MCF 10A (cell line): Measurements from ENCODE around the gene FNDC10. TPM values are rescaled to one million over a fixed set of nuclear protein-coding genes. Genes with fewer than 3 reads are reported as not detected.

ENCODE experiments used
- BruUV-seq: library from RNA; stranded (reverse); fragments of 400-500 nt; replicated peaks from 2 replicates; lab custom pipeline; 2021; lab: Mats Ljungman, UMichigan
- CTCF ChIA-PET: fragments of 300-600 bp; sonication (Branson Sonifier 250); formaldehyde crosslinking; extraction: SDS; loops from one replicate; lab custom pipeline; 2021; ENCODE audit warnings: antibody characterized with exemption, inconsistent platforms; lab: Yijun Ruan, JAX
- POLR2A ChIA-PET: fragments of 300-600, 350-650 bp; sonication (Branson Sonifier 250); formaldehyde crosslinking; extraction: SDS; loops from one replicate; lab custom pipeline; 2020; ENCODE audit warnings: antibody characterized with exemption, inconsistent platforms; lab: Yijun Ruan, JAX
- DNase-seq: peaks from one replicate; pipeline ENCODE4 v3.0.0-alpha.2; 2018; ENCODE audit not compliant: unreplicated experiment
- H3K27ac Mint-ChIP-seq: one replicate; pipeline ENCODE4 v1.8.0; 2022; ENCODE audit warnings: mild to moderate bottlenecking, low read depth, mixed read lengths; ENCODE audit not compliant: unreplicated experiment
- H3K27me3 Mint-ChIP-seq: one replicate; pipeline ENCODE4 v1.8.0; 2022; ENCODE audit warnings: mixed read lengths; ENCODE audit not compliant: insufficient read depth, unreplicated experiment
- H3K36me3 Mint-ChIP-seq: one replicate; pipeline ENCODE4 v1.8.0; 2022; ENCODE audit warnings: mild to moderate bottlenecking, moderate library complexity, mixed read lengths; ENCODE audit not compliant: insufficient read depth, unreplicated experiment
- H3K4me1 Mint-ChIP-seq: one replicate; pipeline ENCODE4 v1.8.0; 2022; ENCODE audit warnings: mixed read lengths; ENCODE audit not compliant: insufficient read depth, unreplicated experiment
- H3K4me3 Mint-ChIP-seq: one replicate; pipeline ENCODE4 v1.8.0; 2022; ENCODE audit warnings: mild to moderate bottlenecking, moderate library complexity, mixed read lengths; ENCODE audit not compliant: unreplicated experiment
- H3K9me3 Mint-ChIP-seq: one replicate; pipeline ENCODE4 v1.8.0; 2022; ENCODE audit warnings: mixed read lengths; ENCODE audit not compliant: unreplicated experiment
- intact Hi-C: fragments of 100-400 bp; cut with micrococcal nuclease; formaldehyde crosslinking; loops from 2 replicates; pipeline ENCODE4 v1.14.1; 2022
- total RNA-seq: library from RNA; stranded (reverse); gene quantifications from 2 replicates; pipeline ENCODE4 v1.2.3, GENCODE V29; 2022
- TF ChIP-seq, protein P1 (sequence below): fragments of 200-600 bp; IDR thresholded peaks from one replicate; pipeline ENCODE4 v1.8.0; 2022; ENCODE audit warnings: antibody characterized with exemption, mild to moderate bottlenecking; ENCODE audit not compliant: unreplicated experiment

The FNDC10 gene
- total RNA-seq, 1 experiment from 2014 or later = 5.1 TPM

DNA sequence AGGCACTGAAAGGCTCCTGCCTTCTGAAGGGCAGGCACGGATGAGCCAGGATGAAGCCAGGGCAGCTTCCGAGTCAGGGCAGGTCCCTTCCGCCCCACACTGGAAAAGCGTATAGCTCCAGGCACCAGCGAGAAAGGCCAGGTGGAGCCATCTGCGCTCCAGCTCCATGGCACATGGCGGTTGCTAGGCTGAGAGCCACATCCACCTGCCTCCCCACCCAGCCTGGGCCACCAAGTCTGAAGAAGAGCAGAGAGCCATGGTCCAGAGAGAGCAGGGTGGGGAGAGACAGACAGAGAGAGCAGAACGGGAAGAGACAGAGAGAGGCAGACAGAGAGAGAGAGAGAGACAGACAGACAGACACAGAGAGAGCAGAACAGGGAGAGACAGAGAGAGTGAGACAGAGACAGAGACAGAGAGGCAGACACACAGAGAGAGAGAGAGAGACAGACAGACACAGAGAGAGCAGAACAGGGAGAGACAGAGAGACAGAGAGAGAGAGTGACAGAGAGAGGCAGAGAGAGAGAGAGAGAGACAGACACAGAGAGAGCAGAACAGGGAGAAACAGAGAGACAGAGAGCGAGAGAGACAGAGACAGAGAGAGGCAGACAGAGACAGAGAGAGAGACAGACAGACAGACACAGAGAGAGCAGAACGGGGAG, 5.2 kb downstream of the FNDC10 start:
- no peaks in the 10 kb centered on the region for H3K9me3 Mint-ChIP-seq
- H3K27ac Mint-ChIP-seq = no peak overlapping the region
- H3K36me3 Mint-ChIP-seq = no peaks in the 10 kb centered on the region
- no peaks in the 10 kb centered on the region for H3K27me3 Mint-ChIP-seq
- intact Hi-C loops = no loop called here
- ChIA-PET CTCF (no interaction called here), POLR2A (interaction anchor here (0.6 kb wide), 1 partner anchor 271 kb away, joined by 3 read pairs; no protein-coding TSS in a partner anchor)
- H3K4me3 Mint-ChIP-seq = no peak overlapping the region
- DNase-seq = no peak
- BruUV-seq = no TSS peak
- H3K4me1 Mint-ChIP-seq = no peaks in the 10 kb centered on the region
- TF ChIP-seq, protein P1, sequence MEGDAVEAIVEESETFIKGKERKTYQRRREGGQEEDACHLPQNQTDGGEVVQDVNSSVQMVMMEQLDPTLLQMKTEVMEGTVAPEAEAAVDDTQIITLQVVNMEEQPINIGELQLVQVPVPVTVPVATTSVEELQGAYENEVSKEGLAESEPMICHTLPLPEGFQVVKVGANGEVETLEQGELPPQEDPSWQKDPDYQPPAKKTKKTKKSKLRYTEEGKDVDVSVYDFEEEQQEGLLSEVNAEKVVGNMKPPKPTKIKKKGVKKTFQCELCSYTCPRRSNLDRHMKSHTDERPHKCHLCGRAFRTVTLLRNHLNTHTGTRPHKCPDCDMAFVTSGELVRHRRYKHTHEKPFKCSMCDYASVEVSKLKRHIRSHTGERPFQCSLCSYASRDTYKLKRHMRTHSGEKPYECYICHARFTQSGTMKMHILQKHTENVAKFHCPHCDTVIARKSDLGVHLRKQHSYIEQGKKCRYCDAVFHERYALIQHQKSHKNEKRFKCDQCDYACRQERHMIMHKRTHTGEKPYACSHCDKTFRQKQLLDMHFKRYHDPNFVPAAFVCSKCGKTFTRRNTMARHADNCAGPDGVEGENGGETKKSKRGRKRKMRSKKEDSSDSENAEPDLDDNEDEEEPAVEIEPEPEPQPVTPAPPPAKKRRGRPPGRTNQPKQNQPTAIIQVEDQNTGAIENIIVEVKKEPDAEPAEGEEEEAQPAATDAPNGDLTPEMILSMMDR = no peak

DNA sequence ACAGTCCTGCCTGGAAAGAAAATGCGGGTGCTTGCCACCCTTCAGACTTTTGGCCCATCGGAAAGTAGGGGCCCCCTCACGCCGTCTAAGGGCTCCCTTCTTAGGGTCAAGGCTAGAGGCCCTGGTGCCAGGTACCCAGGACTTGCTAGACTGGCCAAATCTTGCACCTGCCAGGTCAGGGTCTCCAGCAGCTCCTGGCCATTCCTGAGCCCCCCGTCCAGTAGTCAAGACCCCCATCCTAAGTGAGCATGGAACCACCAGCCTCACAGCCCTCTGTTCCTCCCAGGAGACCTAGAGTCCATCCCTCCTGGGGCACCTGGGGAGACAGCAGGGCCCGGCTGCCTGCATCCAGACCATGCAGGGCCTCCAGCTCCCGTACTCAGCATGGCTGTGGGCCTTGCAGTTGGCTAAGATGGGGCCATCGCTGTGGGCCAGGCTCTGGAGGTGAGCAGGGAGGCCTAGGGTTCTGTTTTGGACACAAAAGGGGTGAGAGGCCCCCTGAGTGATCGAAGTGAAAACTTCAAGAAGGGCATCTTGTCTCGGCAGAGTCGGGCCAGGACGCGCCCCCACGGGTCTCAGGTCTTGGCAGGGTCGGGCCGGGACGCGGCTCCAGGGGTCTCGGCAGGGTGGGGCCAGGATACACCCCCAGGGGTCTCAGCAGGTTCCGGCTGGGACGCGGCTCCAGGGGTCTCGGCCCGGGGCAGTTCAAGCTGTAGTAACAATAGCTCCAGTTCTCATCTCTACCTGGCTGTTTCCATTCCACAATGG, 5.9 kb downstream of the FNDC10 start:
- Mint-ChIP-seq H3K36me3 (no peaks in the 10 kb centered on the region), H3K4me1 (no peaks in the 10 kb centered on the region), H3K4me3 (no peak overlapping the region), H3K27ac (no peak overlapping the region), H3K27me3 (no peaks in the 10 kb centered on the region), H3K9me3 (no peaks in the 10 kb centered on the region)
- no TSS peak for BruUV-seq
- intact Hi-C loops = no loop called here
- CTCF ChIA-PET = no interaction called here
- POLR2A ChIA-PET = interaction anchor here (0.6 kb wide), 1 partner anchor 271 kb away, joined by 3 read pairs; no protein-coding TSS in a partner anchor
- no peak for DNase-seq
- TF ChIP-seq, protein P1 = no peak

DNA sequence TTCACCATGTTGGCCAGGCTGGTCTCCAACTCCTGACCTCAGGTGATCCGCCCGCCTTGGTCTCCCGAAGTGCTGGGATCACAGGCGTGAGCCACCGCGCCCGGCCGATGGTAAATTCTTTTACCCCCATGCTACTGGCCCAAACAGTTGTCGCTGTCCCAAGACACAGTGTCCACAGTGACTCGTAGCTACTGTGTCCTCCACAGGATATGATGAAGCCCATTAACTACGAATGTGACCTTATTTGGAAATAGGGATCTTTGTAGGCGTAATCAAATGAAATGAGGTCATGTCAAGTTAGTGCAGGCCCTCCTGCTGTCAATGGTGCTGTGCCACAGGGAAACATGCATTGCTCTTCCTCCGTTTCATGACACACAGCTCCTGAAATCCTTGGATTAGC, 8.5 kb downstream of the FNDC10 start:
- H3K4me1 Mint-ChIP-seq = no peaks in the 10 kb centered on the region
- POLR2A ChIA-PET = interaction anchor here (0.8 kb wide), 1 partner anchor 22 kb away, joined by 3 read pairs; no protein-coding TSS in a partner anchor

More for the DNA sequence above, 8.5 kb downstream of the FNDC10 start:
- intact Hi-C loops = no loop called here
- TF ChIP-seq, protein P1 = no peak
- H3K9me3 Mint-ChIP-seq = no peaks in the 10 kb centered on the region
- no peaks in the 10 kb centered on the region for H3K36me3 Mint-ChIP-seq
- no peak for DNase-seq
- BruUV-seq = no TSS peak
- CTCF ChIA-PET = interaction anchor here (0.6 kb wide), 2 partner anchors 9 to 63 kb away, joined by 3 read pairs; no protein-coding TSS in a partner anchor
- H3K27me3 Mint-ChIP-seq = no peaks in the 10 kb centered on the region
- no peak overlapping the region for H3K4me3 Mint-ChIP-seq
- H3K27ac Mint-ChIP-seq = no peak overlapping the region
